B cell (primary cell): Measurements from ENCODE around the gene DYRK2. TPM values are rescaled to one million over a fixed set of nuclear protein-coding genes. Genes with fewer than 3 reads are reported as not detected.

ENCODE experiments used
- ATAC-seq: fragments of 200-7000 bp; cut with Tn5 transposase; one replicate; pipeline ENCODE4 v1.10.0; 2021; ENCODE audit warnings: low read depth, mild to moderate bottlenecking, moderate number of reproducible peaks, moderate library complexity
- CTCF ChIA-PET: fragments of 350-600 bp; sonication (Branson Sonifier 250); formaldehyde crosslinking; loops from one replicate; lab custom pipeline; 2021; ENCODE audit warnings: antibody characterized with exemption, inconsistent platforms; lab: Charles Lee
- POLR2A ChIA-PET: fragments of 350-600 bp; sonication (Branson Sonifier 250); formaldehyde crosslinking; loops from one replicate; lab custom pipeline; 2021; ENCODE audit warnings: antibody characterized with exemption; lab: Charles Lee
- DNase-seq: peaks from one replicate; pipeline ENCODE4 v3.0.0; 2013
- H2AFZ ChIP-seq: 2 replicates; pipeline ENCODE4 v1.6.1; 2012; ENCODE audit warnings: mild to moderate bottlenecking, low read depth, low read length; ENCODE audit not compliant: insufficient read depth, poor library complexity, severe bottlenecking
- H3K27ac ChIP-seq, 2 donors: 1 replicate in 1 of 2; 2 replicates in 1 of 2; pipeline ENCODE4 v1.5.1; 2012 to 2013; ENCODE audit warnings: low read length in 2 of 2, mild to moderate bottlenecking in 2 of 2, moderate library complexity in 1 of 2
- H3K27me3 ChIP-seq, 4 experiments: fragments of 200-600 bp in 1 of 4; sonication (generic) in 1 of 4; replicated peaks in 1 of 4; 1 replicate in 2 of 4; 2 replicates in 2 of 4; pipeline versions ENCODE4 v1.6.1 to v1.7.0; 2013 to 2016; ENCODE audit warnings: low read length in 3 of 4, mild to moderate bottlenecking in 2 of 4, mixed read lengths in 1 of 4, moderate library complexity in 1 of 4; ENCODE audit not compliant: insufficient read depth in 4 of 4, control insufficient read depth in 3 of 4; ENCODE audit errors: control extremely low read depth in 1 of 4
- H3K36me3 ChIP-seq, 2 experiments: replicated peaks in 1 of 2; 1 replicate in 1 of 2; 2 replicates in 1 of 2; pipeline versions ENCODE4 v1.6.1 to v1.7.1; 2013; ENCODE audit warnings: low read length in 1 of 2; ENCODE audit not compliant: insufficient read depth in 2 of 2, control insufficient read depth in 1 of 2; ENCODE audit errors: control extremely low read depth in 1 of 2, extremely low read depth in 1 of 2
- H3K4me1 ChIP-seq, 2 donors: fragments of 200-600 bp in 1 of 2; sonication (generic) in 1 of 2; 1 replicate in 1 of 2; 2 replicates in 1 of 2; pipeline versions ENCODE4 v1.5.1 to v1.6.1; 2013 to 2017; ENCODE audit warnings: low read length in 2 of 2; ENCODE audit not compliant: control insufficient read depth in 2 of 2, insufficient read depth in 2 of 2
- H3K4me2 ChIP-seq: replicated peaks from 2 replicates; pipeline ENCODE3; 2012; ENCODE audit warnings: mild to moderate bottlenecking, low read depth, low read length; ENCODE audit not compliant: poor library complexity, severe bottlenecking
- H3K4me3 ChIP-seq, 5 experiments: fragments of 200-600 bp in 1 of 5; sonication (generic) in 1 of 5; 1 replicate in 3 of 5; 2 replicates in 2 of 5; pipeline versions ENCODE4 v1.5.1 to v1.7.0; 2011 to 2016; ENCODE audit warnings: low read length in 4 of 5, mild to moderate bottlenecking in 4 of 5, low read depth in 2 of 5, control low read depth in 1 of 5, moderate library complexity in 1 of 5; ENCODE audit not compliant: insufficient read depth in 1 of 5; ENCODE audit errors: control extremely low read depth in 1 of 5, extremely low read depth in 1 of 5
- H3K79me2 ChIP-seq: fragments of 200-600 bp; sonication (generic); one replicate; pipeline ENCODE4 v1.6.0; 2016; ENCODE audit warnings: low read length; ENCODE audit not compliant: control insufficient read depth, insufficient read depth
- H3K9ac ChIP-seq: fragments of 200-600 bp; sonication (generic); 2 replicates; pipeline ENCODE4 v1.6.1; 2017; ENCODE audit warnings: mild to moderate bottlenecking, low read length, moderate library complexity
- H3K9me3 ChIP-seq, 3 donors: one replicate each; pipeline versions ENCODE4 v1.6.1 to v1.7.1; 2013; ENCODE audit warnings: low read length in 2 of 3; ENCODE audit not compliant: control insufficient read depth in 2 of 3, insufficient read depth in 1 of 3; ENCODE audit errors: control extremely low read depth in 1 of 3
- H4K20me1 ChIP-seq: 2 replicates; pipeline ENCODE4 v1.6.0; 2012; ENCODE audit warnings: mild to moderate bottlenecking, low read length; ENCODE audit not compliant: insufficient read depth, control insufficient read depth, poor library complexity, severe bottlenecking
- H3K27ac Mint-ChIP-seq: one replicate; pipeline ENCODE4 v1.8.0; 2021; ENCODE audit warnings: mixed read lengths
- H3K27me3 Mint-ChIP-seq: one replicate; pipeline ENCODE4 v1.8.0; 2021; ENCODE audit warnings: mixed read lengths
- H3K4me1 Mint-ChIP-seq: one replicate; pipeline ENCODE4 v1.8.0; 2021; ENCODE audit warnings: mixed read lengths
- H3K4me3 Mint-ChIP-seq: one replicate; pipeline ENCODE4 v1.8.0; 2021; ENCODE audit warnings: mixed read lengths
- H3K9me3 Mint-ChIP-seq: one replicate; pipeline ENCODE4 v1.8.0; 2022; ENCODE audit warnings: mixed read lengths; ENCODE audit not compliant: insufficient read depth
- EZH2 ChIP-seq: IDR thresholded peaks from 2 replicates; pipeline ENCODE4 v1.6.1; 2012; ENCODE audit warnings: borderline replicate concordance, low read depth, mild to moderate bottlenecking, moderate library complexity, low read length; ENCODE audit not compliant: insufficient read depth, poor library complexity, severe bottlenecking
- WGBS: methylation state at CpG from one replicate; pipeline ENCODE4 v1.1.5; 2013; ENCODE audit warnings: missing lambda C conversion rate; ENCODE audit not compliant: insufficient coverage; 5-methylcytosine and 5-hydroxymethylcytosine counted together
- intact Hi-C: fragments of 100-400 bp; cut with micrococcal nuclease; formaldehyde crosslinking; loops from one replicate; pipeline ENCODE4 v1.10.0; 2022
- polyA plus RNA-seq: library from polyadenylated mRNA; depleted of rRNA; stranded (reverse); fragments of >200 nt; gene quantifications from 2 replicates; pipeline ENCODE4 v1.2.3, GENCODE V29; 2012
- total RNA-seq, 2 donors: library from RNA; stranded (reverse); fragments of 120-200 nt in 1 of 2; gene quantifications; 1 replicate in 1 of 2; 2 replicates in 1 of 2; pipeline versions ENCODE4 v1.2.3 to v1.2.4, GENCODE V29; 2013 to 2022
- TF ChIP-seq, protein P1 (sequence below): fragments of 200-600 bp; IDR thresholded peaks from one replicate; pipeline ENCODE4 v1.8.0; 2022; ENCODE audit warnings: antibody characterized with exemption, mild to moderate bottlenecking

Gene DYRK2
- total and polyA plus RNA-seq, 2 donors (not counting 1 experiment from before 2014, with no cell fraction given), result 21.3 to 75.3 TPM

DNA sequence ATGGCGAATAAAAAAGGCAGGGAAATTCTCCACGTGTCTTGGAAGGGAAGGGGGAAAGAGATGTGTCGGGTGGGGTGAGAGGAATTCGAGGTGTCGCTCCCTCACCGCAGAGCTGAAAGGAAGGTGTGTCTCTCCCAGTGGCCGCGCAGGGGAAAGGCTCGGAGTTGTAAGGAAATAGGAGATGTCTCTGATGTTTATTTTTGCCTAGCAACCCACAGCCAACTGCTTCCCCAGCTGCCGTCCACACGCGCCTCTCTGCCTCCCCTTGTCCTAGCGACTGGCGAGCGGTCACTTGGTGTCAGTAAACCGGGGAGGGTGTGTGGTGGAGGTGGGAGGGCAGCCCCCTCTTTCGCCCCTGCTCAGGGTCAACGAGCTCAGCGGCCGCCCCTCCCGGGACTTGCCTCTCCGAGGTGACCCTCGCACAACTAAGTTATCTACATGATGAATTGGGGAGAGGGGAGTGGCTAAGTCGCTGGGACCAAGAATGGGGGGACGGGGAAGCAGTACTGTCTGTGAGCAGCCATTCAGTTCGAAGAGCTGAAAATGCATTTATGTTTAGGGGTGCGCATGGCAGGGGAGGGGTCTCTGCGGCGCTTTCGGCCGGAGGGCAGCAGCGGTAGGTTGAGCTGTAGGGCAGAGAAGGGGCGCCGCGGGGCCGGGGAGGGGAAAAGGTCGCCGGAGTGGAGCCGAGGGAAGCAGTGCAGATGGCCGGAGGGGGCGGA, 585 bp upstream of the DYRK2 start:
- peak overlapping the region; percentile 49 to 95 (median 85) for H3K4me3 ChIP-seq
- TF ChIP-seq, protein P1, sequence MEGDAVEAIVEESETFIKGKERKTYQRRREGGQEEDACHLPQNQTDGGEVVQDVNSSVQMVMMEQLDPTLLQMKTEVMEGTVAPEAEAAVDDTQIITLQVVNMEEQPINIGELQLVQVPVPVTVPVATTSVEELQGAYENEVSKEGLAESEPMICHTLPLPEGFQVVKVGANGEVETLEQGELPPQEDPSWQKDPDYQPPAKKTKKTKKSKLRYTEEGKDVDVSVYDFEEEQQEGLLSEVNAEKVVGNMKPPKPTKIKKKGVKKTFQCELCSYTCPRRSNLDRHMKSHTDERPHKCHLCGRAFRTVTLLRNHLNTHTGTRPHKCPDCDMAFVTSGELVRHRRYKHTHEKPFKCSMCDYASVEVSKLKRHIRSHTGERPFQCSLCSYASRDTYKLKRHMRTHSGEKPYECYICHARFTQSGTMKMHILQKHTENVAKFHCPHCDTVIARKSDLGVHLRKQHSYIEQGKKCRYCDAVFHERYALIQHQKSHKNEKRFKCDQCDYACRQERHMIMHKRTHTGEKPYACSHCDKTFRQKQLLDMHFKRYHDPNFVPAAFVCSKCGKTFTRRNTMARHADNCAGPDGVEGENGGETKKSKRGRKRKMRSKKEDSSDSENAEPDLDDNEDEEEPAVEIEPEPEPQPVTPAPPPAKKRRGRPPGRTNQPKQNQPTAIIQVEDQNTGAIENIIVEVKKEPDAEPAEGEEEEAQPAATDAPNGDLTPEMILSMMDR, result no peak
- no peak for TF ChIP-seq EZH2
- H4K20me1 ChIP-seq, result peaks cover 21% of the 10 kb centered on the region
- H3K27ac ChIP-seq, result peak overlapping the region; percentile 14 to 77
- peak overlapping the region; percentile 96 for H2AFZ ChIP-seq
- H3K79me2 ChIP-seq, result peaks cover 40% of the 10 kb centered on the region
- DNase-seq (peak; percentile 74), ATAC-seq (peak; percentile 23)
- H3K27me3 ChIP-seq, result no peaks in the 10 kb centered on the region
- ChIA-PET CTCF (interaction anchor here (0.5 to 2.9 kb wide), 10 partner anchors 11 to 1345 kb away, joined by 3 to 16 read pairs (median 4); partner anchors contain the start of gene HELB), POLR2A (interaction anchor here (0.6 to 1.9 kb wide), 9 partner anchors 9 to 295 kb away, joined by 3 to 18 read pairs (median 4); no protein-coding TSS in a partner anchor)
- H3K9ac ChIP-seq, result peak overlapping the region; percentile 90
- H3K4me1 ChIP-seq, result peaks cover 19 to 30% of the 10 kb centered on the region in 2 donors
- H3K27me3 Mint-ChIP-seq, result no peaks in the 10 kb centered on the region
- H3K9me3 Mint-ChIP-seq, result no peaks in the 10 kb centered on the region
- no peaks in the 10 kb centered on the region for H3K9me3 ChIP-seq
- peaks cover 0 to 4% of the 10 kb centered on the region in 2 experiments for H3K36me3 ChIP-seq
- H3K4me3 Mint-ChIP-seq, result peak overlapping the region; percentile 98
- H3K27ac Mint-ChIP-seq, result peak overlapping the region; percentile 95
- H3K4me2 ChIP-seq, result peak overlapping the region; percentile 99
- intact Hi-C loops, result loop anchor here (1.0 to 5.0 kb wide), 4 partner anchors 18 to 1159 kb away; partner anchors contain the start of genes CAND1 and MDM2
- 4% methylated on average over 27 of the region's 41 CpGs for WGBS
- peaks cover 32% of the 10 kb centered on the region for H3K4me1 Mint-ChIP-seq

DNA sequence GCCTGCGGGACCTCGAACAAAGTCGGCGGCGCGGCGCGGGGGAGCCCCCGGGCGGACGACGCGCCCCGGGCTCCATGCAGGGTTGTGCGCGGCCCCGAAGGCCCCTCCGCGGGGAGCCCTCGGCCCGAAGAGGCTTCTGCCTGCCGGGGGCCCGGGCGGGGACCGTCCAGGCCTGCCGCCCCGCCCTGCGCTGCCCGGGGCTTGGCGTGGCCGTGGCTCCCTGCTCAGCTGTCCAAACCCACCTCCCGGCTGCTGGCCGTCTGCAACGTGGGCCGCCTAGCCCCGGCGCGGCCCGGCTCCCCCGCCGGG, 670 bp downstream of the DYRK2 start:
- Mint-ChIP-seq H3K9me3 (no peaks in the 10 kb centered on the region), H3K27ac (peak overlapping the region; percentile 74), H3K4me1 (peaks cover 44% of the 10 kb centered on the region), H3K27me3 (no peaks in the 10 kb centered on the region), H3K4me3 (no peak overlapping the region)
- intact Hi-C loops, result loop anchor here (2.0 to 5.0 kb wide), 3 partner anchors 292 to 1158 kb away; partner anchors contain the start of genes CAND1 and MDM2
- Histone ChIP-seq H3K9me3 (no peaks in the 10 kb centered on the region), H2AFZ (peak overlapping the region; percentile 86), H3K27me3 (no peaks in the 10 kb centered on the region), H3K36me3 (peaks cover 0 to 13% of the 10 kb centered on the region in 2 experiments), H3K4me1 (peaks cover 28 to 36% of the 10 kb centered on the region in 2 donors), H3K4me3 (peak overlapping the region in 4 of 5 experiments; percentile 65 to 92 (median 87)), H3K9ac (peak overlapping the region; percentile 87), H3K4me2 (peak overlapping the region; percentile 99), H4K20me1 (peaks cover 33% of the 10 kb centered on the region), H3K27ac (peak overlapping the region in 1 of 2 donors; percentile 76), H3K79me2 (peaks cover 52% of the 10 kb centered on the region)
- POLR2A ChIA-PET, result interaction anchor here (0.8 to 2.1 kb wide), 5 partner anchors 16 to 294 kb away, joined by 3 to 11 read pairs (median 4); no protein-coding TSS in a partner anchor
- no peak for DNase-seq
- peak; percentile 11 for ATAC-seq
- CTCF ChIA-PET, result interaction anchor here (0.6 to 2.9 kb wide), 6 partner anchors 15 to 294 kb away, joined by 3 to 16 read pairs (median 4); no protein-coding TSS in a partner anchor
- under 1% methylated on average over 41 of the region's 41 CpGs for WGBS
- no peak for TF ChIP-seq EZH2
- TF ChIP-seq, protein P1, result no peak
